Psoas muscle (tissue), 8 donors: Measurements from ENCODE around the gene SMAD9. TPM values are rescaled to one million over a fixed set of nuclear protein-coding genes. Genes with fewer than 3 reads are reported as not detected.
A peak's percentile ranks its signal among the peaks of the same experiment; 100 is the strongest.

ENCODE experiments used
- ATAC-seq, 4 donors: fragments of 200-7000 bp; cut with Tn5 transposase; one replicate each; pipeline ENCODE4 v1.9.1; 2020; ENCODE audit warnings: moderate library complexity in 3 of 4, mild to moderate bottlenecking in 2 of 4
- DNase-seq, 2 donors: peaks; one replicate each; pipeline ENCODE4 v3.0.0-alpha.2; 2020
- H3K27ac ChIP-seq: fragments of 200-600 bp; one replicate; pipeline ENCODE4 v1.8.0; 2022
- H3K27me3 ChIP-seq, 3 donors: fragments of 200-600 bp in 1 of 3; one replicate each; pipeline versions ENCODE4 v1.6.1 to v1.8.0; 2013 to 2022; ENCODE audit warnings: low read length in 2 of 3, mild to moderate bottlenecking in 2 of 3, moderate library complexity in 1 of 3; ENCODE audit not compliant: insufficient read depth in 3 of 3
- H3K36me3 ChIP-seq, 2 donors: fragments of 200-600 bp in 1 of 2; one replicate each; pipeline versions ENCODE4 v1.6.1 to v1.8.0; 2013 to 2022; ENCODE audit warnings: low read depth in 1 of 2, mild to moderate bottlenecking in 1 of 2, moderate library complexity in 1 of 2; ENCODE audit not compliant: insufficient read depth in 1 of 2
- H3K4me1 ChIP-seq: fragments of 200-600 bp; one replicate; pipeline ENCODE4 v1.8.0; 2022
- H3K4me3 ChIP-seq: fragments of 200-600 bp; one replicate; pipeline ENCODE4 v1.8.0; 2022; ENCODE audit warnings: mild to moderate bottlenecking
- H3K9me3 ChIP-seq: fragments of 200-600 bp; one replicate; pipeline ENCODE4 v1.8.0; 2022
- CTCF ChIP-seq: fragments of 200-600 bp; IDR thresholded peaks from one replicate; pipeline ENCODE4 v1.8.0; 2022; ENCODE audit warnings: antibody characterized with exemption
- WGBS, 3 donors: extraction: QIAGEN DNeasy Blood & Tissue Kit; methylation state at CpG; one replicate each; pipeline versions ENCODE4 v1.1.6 to v1.1.7; 2013; 5-methylcytosine and 5-hydroxymethylcytosine counted together
- intact Hi-C, 2 donors: fragments of 100-400 bp; cut with DNase I; formaldehyde crosslinking; loops; one replicate each; pipeline versions ENCODE4 v1.11.0 to v1.14.2; 2022
- polyA plus RNA-seq, 3 donors: library from polyadenylated mRNA; stranded (reverse); fragments of 200-250 nt; gene quantifications; one replicate each; pipeline ENCODE4 v1.2.3, GENCODE V29; 2013
- total RNA-seq, 4 donors: library from RNA; stranded (reverse); fragmentation: NEBNext Ultra II Directional in 2 of 4; extraction: Animal tissue kit (Norgen Biotek cat#: 25700) in 2 of 4; gene quantifications; one replicate each; pipeline versions ENCODE4 v1.2.1 to v1.2.4, GENCODE V29; 2021 to 2023
- donor health status: healthy with polysubstance abuse.
- donor health status: DM: no; HTN: no; CAD: no; lungs with moderate emphysema.
- donor health status: Bipolar disorder and iron deficiency.
- donor health status: healthy.
- donor health status: DM: yes; HTN: yes; CAD: no.
- donor health status: DM: no; HTN: no; CAD: no.
- donor health status: DM: no; HTN: no; CAD: no.
- donor health status: DM: yes; HTN: yes; CAD: no.

SMAD9 gene
- total and polyA plus RNA-seq, 7 donors = 0.51 to 33.5 (median 1.3) TPM

- H3K4me3 ChIP-seq = no peak overlapping the region
- WGBS, 3 donors = 30 to 46% (median 33%) methylated on average over 3 of the region's 3 CpGs
- intact Hi-C loops = loop anchor here in 1 of 2 donors (10.0 kb wide), 1 partner anchor 127 kb away; no protein-coding TSS in a partner anchor
- H3K27me3 ChIP-seq = no peaks in the 10 kb centered on the region
- no peaks in the 10 kb centered on the region for H3K4me1 ChIP-seq
- DNase-seq (no peak), ATAC-seq (peak; percentile 42 to 71 (median 58))
- H3K36me3 ChIP-seq = peaks cover 0 to 5% of the 10 kb centered on the region in 2 donors
- no peak overlapping the region for H3K27ac ChIP-seq
- no peaks in the 10 kb centered on the region for H3K9me3 ChIP-seq
- peak; percentile 41 for TF ChIP-seq CTCF
These were observed 61.7 kb downstream of the SMAD9 start for GRCh38 chr13:36858290-36858689.

GRCh38 chr13:36857253-36857652 lies 62.8 kb downstream of the SMAD9 start:
- no peaks in the 10 kb centered on the region for H3K4me1 ChIP-seq
- H3K27ac ChIP-seq = no peak overlapping the region
- H3K27me3 ChIP-seq = no peaks in the 10 kb centered on the region
- DNase-seq = no peak
- no peak for ATAC-seq
- no peak overlapping the region for H3K4me3 ChIP-seq
- peaks cover 0 to 14% of the 10 kb centered on the region in 2 donors for H3K36me3 ChIP-seq
- TF ChIP-seq CTCF = no peak
- no peaks in the 10 kb centered on the region for H3K9me3 ChIP-seq
- intact Hi-C loops = loop anchor here (2.0 to 10.0 kb wide), 2 partner anchors 124 to 128 kb away; no protein-coding TSS in a partner anchor

- Histone ChIP-seq H3K36me3 (peaks cover 0 to 14% of the 10 kb centered on the region in 2 donors), H3K4me3 (no peak overlapping the region), H3K9me3 (no peaks in the 10 kb centered on the region), H3K4me1 (no peaks in the 10 kb centered on the region), H3K27me3 (no peaks in the 10 kb centered on the region), H3K27ac (no peak overlapping the region)
- ATAC-seq (peak in 2 of 4 donors; percentile 39 to 65), DNase-seq (no peak)
- WGBS, 3 donors = 87 to 91% (median 89%) methylated on average over 13 of the region's 13 CpGs
- intact Hi-C loops = loop anchor here in 1 of 2 donors (10.0 kb wide), 1 partner anchor 134 kb away; no protein-coding TSS in a partner anchor
- TF ChIP-seq CTCF = peak; percentile 12
These were observed 69.1 kb downstream of the SMAD9 start for GRCh38 chr13:36850790-36851438.

GRCh38 chr13:36848199-36848982 lies 71.6 kb downstream of the SMAD9 start:
- no peak for TF ChIP-seq CTCF
- intact Hi-C loops = no loop called here
- 69 to 77% (median 70%) methylated on average over 6 of the region's 6 CpGs for WGBS, 3 donors

More at GRCh38 chr13:36848199-36848982, 71.6 kb downstream of the SMAD9 start:
- Histone ChIP-seq H3K27me3 (no peaks in the 10 kb centered on the region), H3K4me3 (no peak overlapping the region), H3K9me3 (no peaks in the 10 kb centered on the region), H3K36me3 (peaks cover 0 to 17% of the 10 kb centered on the region in 2 donors), H3K4me1 (no peaks in the 10 kb centered on the region), H3K27ac (no peak overlapping the region)
- DNase-seq (no peak), ATAC-seq (peak in 3 of 4 donors; percentile 5 to 28 (median 28))
